Activated T-helper 1 cell treated with Interleukin-2 at 50 U/mL for 16 hours (primary cell): ENCODE measurements around the gene CCDC159.
"Not testable (repeated sequence)": the region's sequence is repeated elsewhere in the genome, so short reads cannot be mapped to it uniquely, and the experiment has no call there.

Experiments used
- DNase-seq: peaks from one replicate; pipeline ENCODE4 v3.0.0-alpha.2; 2020; ENCODE audit warnings: low read depth

Gene CCDC159

DNA sequence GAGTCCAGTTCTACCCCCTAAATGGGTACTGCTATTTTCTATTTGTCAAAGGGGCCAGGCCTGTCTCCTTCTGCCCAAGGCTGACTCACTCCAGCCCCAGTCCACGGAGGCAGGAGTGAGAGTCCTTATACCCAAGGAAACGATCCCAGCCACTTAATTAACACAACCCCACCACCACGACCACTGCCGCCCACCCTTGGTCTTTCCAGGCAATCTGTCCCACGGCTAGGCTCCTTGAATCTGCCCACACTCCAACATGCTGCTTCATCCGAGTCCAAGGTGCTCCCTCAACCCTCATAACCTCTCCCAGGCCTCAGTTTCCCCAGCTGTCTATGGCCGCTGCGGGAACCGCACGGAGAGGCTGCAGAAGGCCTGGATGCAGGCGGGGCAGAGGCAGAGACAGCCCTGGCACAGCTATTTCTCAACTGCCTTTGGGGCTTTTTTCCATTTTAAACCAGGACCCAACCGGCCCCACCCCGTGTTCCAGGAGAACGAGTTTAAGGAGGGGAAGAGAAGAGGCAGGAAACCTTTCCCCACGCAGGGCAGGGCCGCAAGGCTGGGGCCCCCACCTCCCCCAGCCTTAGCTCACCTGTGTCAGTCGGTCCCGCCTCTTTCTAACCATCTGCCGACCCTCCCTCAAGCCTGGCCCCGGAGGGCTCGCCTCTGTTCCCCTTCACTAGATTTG is 7.6 kb upstream of the CCDC159 start:
- DNase-seq, result no peak

DNA sequence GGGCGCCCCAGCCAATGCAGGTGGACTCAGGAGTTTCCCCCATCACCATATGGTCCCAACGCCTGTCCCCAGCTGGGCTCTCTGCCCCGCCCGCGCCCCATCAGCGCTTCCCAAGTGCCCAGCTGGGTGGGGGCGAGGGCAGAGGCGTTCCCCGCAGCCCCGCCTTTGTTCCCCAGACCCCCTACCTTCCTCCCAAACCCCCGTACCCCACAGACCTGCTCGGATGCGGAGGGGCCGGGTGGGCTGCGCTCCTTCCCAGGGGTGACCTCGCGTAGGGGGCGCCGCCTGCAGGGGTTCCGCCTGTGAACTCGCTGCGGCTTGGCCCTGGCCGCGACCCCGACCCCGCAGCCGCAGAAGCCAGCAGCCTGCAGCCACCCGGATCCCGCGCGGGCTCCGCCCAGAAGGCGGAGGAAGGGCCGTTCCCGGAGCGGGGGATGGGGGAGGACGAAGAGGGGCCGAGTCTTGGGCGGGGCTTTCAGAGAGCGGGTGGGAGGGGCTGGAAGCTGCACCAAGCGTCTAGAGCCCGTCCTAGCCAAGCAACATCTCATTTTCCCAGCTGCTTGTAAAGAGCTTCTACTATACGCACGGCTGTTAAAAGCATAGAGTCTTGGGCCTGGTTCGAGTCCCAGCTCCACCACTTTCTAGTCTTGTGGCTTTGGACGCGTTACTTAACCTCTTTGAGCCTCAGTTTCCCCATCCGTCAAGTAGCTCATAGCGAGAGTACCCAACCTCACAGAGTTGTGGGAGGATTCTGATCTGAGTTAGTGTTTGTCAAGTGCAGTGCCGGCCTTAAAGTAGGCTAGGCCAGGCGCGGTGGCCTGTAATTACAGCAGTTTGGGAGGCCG is 6.8 kb upstream of the CCDC159 start, which contains the start of gene RAB3D:
RAB3D (minus strand) TSS at position 404 of the 845 bp plus-strand sequence. CDS start 2,258 bp downstream, outside the sequence.
- DNase-seq, result peak; percentile 63

DNA sequence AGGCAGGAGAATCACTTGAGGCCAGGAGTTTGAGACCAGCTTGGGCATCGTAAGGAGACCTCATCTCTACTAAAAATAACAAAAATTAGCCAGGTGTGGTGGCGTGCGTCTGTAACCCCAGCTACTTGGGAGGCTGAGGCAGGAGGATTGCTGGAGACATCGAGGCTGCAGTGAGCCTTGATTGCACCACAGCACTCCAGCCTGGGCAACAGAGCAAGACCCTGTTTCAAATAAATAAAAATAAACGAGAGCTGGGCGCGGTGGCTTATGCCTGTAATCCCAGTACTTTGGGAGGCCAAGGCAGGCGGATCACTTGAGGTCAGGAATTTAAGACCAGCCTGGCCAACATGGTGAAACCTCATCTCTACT is 6.2 kb upstream of the CCDC159 start:
- not testable (repeated sequence) for DNase-seq

DNA sequence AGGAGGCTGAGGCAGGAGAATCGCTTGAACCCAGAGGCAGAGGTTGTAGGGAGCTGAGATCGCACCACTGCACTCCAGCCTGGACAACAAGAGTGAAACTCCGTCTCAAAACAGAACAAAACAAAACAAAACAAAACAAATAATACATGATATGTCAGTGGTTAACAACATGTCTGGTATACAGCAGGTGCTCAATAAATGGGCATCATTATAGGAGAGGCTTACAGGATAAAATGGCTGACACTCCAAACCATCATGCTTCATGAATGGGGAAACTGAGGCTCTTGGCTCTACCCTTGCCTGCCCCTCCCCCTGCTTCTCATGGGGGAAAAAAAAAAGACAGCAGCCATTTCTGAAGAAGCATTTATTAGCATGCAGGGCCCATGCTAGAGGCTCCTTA is 3.9 kb upstream of the CCDC159 start:
- no peak for DNase-seq

DNA sequence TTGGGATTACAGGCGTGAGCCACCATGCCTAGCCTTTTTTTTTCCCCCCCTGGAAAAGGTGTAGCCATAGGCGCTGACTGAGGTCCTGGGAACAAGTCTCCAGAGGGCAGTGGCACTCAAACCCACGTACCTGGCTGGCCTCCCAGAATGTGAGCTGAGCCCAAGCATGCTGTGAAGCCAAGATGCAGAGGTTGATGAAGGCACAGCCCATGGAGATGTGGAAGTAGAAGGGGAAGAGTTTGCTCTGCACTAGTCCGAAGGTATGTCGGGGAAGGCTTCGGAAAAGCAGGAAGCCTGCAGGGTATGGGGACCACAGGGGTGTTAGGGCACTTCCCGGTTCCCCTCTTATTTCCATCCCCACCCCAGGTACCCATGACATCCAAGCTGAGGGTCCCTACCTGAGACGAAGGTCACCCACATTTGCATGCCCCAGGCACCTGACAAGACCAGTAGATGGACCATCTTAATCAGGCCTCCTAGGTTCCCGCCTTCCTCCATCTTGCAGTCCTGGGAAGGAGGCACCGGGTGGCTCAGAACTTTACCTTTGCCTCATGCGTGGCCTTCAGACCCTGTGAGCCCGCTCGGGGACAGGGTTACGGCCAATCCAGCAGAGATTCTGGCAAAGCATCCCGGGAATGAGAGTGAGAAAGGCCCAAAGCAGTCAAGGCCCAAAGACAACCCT is 1.1 kb upstream of the CCDC159 start:
- DNase-seq, result no peak

DNA sequence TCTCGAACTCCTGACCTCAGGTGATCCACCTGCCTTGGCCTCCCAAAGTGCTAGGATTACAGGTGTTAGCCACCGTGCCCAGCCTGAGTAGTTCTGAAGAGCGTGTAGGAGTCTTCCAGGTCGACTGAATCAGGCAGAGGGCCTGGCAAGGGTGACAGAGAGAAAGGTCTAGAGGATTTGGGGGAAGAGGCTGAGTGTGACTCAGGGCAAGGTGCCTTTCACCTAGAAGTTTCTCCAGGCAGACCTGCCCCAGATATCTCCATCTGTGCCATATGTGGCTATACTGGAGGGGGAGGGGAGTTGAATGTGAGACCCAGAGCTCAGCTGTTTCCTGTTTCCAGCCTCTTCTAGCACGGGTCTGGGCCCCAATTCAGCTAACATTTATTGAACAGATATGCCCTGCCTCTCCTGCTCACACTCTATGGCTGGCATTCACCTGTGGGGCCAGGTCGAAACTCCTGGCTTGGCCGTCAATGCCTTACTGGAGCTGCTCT is 1.3 kb downstream of the CCDC159 start:
- no peak for DNase-seq

DNA sequence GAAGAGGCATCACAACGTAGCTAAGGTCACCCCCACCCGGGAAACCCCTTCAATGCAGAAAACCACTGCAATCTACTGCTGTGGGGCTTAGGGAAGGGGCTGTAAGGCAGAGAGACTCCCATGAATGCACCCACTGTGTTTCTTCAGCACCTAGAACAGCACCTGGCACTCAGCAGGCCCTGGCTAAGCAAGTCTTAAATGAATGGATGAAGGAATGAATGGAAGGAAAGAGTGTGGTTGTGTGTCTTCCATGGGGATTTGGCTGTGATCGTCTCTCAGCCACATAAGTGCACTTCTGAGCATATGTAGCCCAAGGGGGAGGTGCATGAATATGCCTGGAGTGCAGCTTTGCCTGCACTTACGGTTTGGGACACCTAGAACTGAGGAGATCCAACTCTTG is 2.9 kb downstream of the CCDC159 start:
- no peak for DNase-seq

DNA sequence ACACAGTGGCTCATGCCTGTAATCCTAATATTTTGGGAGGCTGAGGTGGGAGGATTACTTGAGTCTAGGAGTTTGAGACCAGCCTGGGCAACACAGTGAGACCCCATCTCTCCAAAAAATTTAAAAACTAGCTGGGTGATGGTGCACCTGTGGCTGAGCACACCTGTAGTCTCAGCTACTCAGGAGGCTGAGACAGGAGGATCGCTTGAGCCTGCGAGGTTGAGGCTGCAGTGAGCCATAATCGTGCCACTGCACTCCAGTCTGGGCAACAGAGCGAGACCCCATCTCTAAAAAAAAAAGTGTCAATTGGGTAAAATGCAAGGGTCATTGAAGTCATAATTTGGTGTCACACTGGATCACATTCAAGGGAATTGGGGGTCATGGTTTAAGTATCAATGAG is 7.8 kb downstream of the CCDC159 start:
- DNase-seq, result not testable (repeated sequence)

DNA sequence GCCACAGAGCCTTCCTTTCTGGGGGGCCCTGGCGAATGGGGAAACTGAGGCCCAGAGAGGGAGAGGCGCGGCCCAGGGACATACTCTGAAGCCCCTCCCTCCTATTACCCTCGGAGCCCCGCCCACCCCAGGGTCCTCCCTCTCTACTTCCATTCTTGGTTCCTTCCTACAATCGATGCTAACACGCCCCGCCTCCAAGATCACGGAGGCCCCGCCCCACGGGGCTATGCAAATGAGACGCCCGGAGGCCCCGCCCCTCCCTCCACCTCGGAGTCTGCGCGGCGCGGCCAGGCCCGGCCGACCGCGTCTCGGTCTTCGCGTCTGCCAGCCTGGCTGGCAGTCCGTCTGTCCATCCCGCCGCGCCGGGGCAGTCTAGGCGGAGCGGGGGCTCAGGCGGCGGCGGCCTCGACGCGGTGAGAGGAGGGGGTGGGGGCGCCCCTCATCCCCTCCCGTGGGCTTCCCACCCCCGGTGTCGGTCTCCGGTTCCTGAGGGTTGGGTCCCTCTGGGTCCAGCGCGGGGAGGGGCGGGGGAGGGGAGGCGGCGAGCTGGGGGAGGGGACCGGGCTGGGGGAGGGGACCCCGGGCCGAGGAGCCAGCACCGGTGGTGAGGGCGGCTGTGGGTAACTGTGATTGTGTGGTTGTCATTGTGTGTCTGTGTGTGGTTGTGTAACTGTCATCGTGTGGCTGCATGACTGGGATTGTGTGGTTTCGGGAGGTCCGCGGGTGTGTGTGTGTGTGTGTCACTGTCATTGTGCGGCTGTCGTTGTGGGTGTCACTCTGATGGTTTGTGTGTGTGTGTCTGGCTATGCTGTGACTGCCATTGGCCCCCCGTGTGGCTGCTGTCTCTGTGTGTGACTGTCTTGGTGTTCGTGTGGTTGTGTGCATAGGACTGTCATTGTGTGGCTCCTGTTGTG is 9.1 kb downstream of the CCDC159 start, which contains the start of gene PLPPR2:
PLPPR2 (plus strand) TSS at position 273 of the 914 bp plus-strand sequence. CDS start 2,242 bp downstream, outside the sequence.
- peak; percentile 61 for DNase-seq

DNA sequence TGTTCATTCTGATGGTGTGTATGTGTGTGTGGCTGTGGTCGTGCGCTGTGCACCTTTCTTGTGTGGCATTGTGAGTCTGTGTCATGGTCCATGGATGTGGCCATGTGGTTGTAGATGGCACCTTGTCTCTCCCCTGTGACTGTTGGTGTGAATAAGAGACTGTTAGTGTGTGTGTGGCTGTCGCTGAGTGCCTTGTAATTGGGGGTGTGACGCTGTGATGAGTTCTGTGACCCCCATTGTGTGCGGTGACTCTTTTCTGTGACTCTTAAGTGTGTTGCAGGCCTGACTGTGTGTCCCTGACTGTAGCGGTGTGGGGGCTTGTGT is 9.7 kb downstream of the CCDC159 start:
- no peak for DNase-seq

DNA sequence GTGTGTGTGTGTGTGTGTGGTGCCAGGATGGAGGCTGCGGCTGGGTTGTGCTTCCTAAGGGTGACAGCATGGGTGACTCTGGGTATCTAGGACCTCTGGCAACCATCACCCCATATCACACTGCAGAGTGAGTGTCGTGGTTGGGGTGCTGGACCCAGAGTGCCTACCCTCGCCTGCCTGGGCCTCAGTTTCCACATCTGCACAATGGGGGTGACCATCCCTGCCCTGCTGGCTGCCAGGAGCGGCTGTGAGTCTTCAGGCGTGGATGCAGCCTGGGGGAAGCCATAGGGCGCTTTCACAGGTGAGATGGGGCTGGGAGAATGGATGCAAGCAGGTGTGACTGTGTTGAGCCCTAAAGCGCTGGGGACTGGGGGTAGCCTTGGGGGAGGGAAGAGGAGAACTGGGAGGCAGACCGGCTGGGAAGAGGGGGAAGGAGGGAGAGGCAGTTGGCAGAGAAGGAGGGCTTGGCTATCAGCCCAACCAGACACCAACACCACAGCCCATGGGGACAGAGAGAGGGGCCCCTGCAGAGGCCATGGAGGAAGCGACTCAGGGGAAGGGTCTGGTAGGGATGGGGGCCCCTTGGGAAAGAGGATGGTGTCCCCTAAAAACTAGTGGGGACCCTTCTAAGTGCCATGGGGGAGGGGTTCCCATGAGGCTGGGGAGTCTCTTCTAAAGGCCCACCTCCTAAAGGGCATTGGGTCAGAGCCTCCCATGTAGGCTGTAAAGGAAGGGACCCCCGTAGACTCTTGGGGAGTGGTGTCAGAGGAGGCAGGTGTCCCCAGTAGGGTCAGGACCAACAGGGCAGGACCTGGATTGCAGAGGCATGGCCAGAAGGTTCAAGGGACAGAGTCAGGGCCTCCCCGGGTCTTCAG is 10.6 kb downstream of the CCDC159 start:
- no peak for DNase-seq

DNA sequence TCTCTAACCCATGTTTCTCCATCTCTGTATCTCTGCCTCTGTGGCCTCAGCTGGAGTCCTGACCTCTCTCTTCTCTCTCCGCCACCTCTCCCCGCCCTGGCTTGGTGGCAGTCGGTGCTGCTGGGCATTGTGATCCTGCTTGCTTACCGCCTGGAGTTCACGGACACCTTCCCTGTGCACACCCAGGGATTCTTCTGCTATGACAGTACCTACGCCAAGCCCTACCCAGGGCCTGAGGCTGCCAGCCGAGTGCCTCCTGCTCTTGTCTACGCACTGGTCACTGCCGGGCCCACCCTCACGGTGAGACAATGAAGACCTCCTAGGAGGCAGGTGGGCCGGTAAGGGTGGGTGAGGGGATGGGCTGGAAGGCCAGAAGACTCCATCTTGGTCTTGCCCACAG is 13.1 kb downstream of the CCDC159 start:
- DNase-seq, result no peak

DNA sequence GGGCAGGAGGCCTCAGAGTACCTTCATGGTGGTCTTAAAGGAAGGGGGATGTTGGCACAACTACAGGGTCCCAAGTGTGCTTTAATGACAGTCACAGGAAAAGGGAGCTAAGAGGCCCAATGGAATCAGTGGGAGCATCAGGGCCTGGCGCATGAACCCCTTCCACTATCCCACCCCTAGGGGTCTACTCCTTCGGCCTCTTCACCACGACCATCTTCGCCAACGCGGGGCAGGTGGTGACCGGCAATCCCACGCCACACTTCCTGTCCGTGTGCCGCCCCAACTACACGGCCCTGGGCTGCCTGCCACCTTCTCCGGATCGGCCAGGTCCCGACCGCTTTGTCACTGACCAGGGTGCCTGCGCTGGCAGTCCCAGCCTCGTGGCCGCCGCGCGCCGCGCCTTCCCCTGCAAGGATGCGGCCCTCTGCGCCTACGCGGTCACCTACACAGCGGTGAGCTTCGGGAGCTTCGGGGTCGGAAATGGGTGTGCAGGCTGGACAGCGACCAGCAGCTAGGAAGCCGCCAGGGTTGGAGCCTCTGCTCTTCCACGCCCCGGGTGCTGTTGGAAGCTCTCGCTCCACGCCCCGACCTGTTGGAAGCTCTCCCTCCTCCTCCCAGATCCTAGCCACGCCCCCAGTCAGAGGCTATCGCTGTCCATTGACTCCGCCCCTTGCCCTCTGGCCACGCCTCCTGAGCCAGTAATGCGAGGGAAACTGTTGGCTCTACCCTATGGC is 14.9 kb downstream of the CCDC159 start:
- DNase-seq, result no peak

DNA sequence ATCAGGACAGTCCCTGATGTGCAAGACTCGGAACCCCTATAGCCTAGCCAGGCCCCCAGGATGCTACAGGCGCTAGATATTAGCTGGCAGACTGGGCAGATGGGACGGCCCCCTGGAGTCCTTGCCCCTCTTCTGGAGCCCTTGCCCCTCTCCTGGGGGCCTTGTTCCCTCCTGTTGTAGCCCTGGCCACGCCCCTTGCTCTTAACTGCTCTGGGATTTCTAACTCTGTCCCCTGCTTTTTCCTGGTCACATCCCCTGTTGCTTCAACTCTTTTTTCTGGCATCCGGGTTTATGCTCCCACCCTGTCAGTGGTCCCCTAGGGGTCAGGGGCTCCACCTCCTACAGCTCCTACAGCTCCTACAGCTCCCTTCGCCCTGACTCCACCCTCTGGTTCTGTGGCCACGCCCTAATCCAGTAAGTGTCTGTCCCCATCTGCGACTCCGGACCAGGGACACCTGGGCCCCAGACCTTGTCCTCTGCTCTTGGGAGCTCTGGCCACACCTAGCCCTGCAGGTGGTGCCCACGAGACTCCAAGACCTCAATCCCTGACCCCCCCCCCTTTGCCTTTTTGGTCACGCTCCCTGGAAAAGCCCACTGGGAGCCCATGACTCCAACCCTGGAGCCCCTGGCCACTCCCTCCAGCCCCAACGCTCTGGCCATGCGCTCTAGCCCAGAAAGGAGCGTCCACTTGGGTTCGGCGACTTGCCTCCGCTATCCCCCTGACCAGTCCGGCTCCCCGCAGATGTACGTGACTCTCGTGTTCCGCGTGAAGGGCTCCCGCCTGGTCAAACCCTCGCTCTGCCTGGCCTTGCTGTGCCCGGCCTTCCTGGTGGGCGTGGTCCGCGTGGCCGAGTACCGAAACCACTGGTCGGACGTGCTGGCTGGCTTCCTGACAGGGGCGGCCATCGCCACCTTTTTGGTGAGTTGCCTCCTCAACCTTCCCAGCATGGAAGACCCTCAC is 15.7 kb downstream of the CCDC159 start:
- DNase-seq, result no peak

DNA sequence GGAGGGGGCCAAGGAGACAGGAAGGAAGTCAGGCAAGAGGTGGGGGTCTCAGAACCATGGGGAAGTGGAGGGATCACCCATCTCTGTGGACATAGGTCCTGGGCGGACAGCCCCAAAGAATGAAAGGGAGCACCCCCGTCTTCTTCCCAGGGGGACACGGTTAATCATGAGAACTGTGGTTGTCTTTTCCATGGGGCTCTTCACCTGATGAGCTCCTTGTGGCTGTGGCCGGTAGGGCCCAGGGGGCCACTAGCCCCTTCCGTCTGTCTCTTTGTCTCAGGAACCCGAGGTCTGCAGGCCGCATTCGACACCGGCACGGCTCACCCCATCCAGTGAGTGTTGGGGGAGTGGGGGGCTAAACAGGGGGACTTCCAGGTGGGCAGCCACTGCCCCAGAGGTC is 17.6 kb downstream of the CCDC159 start:
- DNase-seq, result no peak

DNA sequence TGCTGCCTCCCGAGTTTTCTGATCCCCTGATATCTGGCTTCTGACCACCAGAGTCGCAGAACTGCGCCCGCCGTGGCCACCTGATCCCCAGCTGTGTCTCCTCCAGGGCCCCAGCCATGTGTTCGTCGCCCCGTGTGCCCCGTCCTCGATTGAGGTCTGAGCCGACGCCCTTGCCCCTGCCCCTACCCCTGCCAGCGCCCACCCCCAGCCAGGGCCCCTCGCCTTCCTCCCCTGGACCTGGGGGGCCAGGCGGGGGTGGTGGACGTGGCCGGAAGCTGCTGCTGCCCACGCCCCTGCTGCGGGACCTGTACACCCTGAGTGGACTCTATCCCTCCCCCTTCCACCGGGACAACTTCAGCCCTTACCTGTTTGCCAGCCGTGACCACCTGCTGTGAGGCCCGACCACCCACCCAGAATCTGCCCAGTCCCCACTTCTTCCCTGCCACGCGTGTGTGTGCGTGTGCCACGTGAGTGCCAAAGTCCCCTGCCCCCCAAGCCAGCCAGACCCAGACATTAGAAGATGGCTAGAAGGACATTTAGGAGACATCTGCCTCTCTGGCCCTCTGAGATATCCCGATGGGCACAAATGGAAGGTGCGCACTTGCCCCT is 18.1 kb downstream of the CCDC159 start:
- DNase-seq, result no peak

DNA sequence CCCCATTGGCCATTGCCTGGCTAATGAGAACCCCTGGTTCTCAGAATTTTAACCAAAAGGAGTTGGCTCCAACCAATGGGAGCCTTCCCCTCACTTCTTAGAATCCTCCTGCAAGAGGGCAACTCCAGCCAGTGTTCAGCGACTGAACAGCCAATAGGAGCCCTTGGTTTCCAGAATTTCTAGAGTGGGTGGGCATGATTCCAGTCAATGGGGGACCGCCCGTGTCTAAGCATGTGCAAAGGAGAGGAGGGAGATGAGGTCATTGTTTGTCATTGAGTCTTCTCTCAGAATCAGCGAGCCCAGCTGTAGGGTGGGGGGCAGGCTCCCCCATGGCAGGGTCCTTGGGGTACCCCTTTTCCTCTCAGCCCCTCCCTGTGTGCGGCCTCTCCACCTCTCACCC is 18.6 kb downstream of the CCDC159 start:
- DNase-seq, result no peak

DNA sequence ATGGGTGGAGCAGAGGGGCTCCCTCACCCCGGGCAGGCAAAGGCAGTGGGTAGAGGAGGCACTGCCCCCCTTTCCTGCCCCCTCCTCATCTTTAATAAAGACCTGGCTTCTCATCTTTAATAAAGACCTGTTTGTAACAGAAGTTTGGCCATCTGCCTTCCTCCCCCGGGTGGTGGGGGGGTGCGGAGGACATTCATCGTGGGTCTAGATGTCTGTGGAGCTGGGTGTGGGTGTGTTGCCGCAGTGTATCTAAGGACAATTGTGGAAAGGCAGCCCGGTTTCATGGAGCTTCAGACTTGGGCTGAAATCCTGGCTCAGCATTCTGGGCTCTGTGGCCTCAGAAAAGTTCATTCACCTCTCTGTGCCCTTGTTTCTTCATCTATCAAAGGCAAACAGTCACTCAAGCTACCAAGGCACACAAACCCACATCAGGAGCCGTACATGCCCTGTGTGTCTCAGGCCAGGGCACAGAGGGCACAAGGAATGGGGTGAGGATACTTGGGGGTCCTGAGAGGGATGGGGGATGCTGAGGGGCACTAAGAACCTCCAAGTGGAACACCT is 19.3 kb downstream of the CCDC159 start:
- DNase-seq, result no peak
